NCI-H446 (cell line): Measurements from ENCODE around the gene GPA33.

ENCODE experiments used
- DNase-seq, 2 experiments: peaks; one replicate each; lab custom pipeline; 2025; lab: John Stamatoyannopoulos, UW

The GPA33 gene

DNA sequence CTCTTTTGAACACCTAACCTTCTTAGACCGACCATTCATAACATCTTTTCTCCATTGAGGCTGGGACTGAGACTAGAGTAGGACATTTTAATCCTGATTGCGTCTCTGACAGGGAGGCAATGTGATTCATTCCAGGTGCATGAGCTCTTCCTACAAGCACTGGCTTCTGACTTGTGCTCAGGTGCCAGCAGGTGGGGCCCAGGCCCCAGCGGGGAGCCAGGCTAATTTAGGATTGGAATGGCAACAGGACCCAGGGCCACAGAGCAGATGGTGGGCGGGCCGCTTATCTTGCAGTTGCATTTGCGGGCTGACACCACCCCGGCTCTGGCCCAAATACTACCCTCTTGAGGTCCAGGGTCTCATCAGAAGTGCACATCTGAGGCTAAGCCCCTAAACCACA, 4.1 kb downstream of the GPA33 start:
- DNase-seq: no peak

DNA sequence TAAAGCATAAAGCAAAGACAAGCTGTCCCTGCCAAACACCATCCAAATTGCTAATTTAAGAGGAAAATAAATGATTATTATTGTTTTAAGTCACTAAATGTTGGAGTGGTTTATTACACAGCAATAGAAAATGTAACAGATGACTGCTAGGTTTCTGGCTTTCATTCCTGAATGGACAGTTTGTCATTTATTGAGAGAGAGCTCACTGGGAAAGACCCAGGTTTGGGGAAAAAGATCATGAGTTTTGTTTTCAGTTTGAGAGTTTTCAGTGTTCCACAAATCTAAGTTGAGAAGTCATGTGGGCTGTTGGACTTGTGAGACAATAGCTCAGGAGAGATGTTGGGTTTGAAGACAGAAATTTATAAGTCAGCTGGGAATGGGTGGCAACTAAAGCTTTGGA, 5.4 kb downstream of the GPA33 start:
- no peak for DNase-seq

DNA sequence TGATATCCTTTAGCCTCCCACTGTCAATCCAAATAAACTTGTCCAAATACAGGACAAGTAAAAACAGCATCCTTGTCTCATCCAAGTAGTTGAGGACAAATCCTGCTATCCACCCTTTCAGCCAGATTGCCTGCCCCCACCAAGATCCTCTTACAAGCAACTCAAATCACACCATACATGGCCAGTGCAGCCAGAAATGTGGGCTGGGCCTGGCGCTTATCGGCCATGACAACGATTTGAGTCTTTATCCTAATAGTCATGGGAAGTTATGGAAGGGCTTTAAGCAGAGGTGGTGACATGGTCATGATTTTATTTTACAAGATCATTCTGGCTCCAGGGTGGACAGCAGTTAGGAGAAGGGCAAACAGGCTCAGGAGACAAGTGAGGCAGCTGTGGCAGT, 6.3 kb downstream of the GPA33 start:
- DNase-seq: no peak

DNA sequence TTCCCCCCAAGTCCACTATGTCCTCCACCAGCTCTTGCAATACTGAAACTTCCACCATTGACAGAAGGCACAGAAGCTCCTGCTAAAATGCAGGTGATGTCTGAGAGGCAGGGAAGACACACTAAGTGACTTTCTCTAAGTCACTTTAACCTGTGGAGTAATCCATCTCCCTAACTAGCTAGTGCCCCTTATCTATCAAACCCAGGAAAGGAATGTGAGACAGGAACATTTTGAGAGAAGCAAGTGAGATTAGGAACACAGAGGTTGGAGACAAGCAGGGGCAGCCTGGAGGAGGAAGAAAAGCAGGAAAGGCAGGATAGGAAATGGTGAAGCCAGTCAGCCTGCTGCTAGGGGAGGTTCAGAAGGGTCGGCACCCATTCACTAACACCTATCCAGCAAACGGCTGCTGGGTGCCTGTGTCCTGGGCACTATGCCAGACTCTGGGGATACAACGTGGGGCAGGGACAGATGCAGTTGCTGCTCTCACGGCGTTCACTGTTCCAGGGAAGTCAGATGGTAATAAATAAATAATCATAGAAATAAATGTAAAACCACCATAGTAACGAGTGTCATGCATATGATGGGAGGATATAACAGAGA, 7.0 kb downstream of the GPA33 start:
- DNase-seq: no peak

DNA sequence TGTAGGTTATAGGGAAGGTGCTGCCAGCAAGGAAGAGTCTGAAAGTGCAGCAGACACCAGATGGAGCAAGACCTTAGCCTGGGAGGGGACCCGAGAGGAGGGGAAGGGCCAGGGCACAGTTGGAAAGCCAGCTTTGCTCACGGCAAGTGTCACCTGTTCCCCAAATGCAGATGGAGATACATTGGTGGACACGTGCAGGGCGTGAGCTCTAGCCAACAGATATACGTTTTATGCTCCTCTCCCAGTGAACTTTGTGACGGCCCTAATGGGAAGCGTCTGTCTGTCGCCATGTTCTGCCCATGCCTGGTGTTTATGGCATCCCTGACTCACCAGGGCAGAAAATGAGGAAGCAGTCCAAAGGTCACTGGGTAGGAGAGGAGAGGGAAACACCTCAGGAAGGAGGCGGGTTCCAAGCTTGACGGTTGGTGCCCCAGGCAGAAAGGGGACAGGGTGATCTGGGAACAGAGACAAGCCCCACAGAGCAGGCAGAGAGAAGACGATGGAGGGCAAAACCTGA, 7.6 kb downstream of the GPA33 start:
- no peak for DNase-seq

DNA sequence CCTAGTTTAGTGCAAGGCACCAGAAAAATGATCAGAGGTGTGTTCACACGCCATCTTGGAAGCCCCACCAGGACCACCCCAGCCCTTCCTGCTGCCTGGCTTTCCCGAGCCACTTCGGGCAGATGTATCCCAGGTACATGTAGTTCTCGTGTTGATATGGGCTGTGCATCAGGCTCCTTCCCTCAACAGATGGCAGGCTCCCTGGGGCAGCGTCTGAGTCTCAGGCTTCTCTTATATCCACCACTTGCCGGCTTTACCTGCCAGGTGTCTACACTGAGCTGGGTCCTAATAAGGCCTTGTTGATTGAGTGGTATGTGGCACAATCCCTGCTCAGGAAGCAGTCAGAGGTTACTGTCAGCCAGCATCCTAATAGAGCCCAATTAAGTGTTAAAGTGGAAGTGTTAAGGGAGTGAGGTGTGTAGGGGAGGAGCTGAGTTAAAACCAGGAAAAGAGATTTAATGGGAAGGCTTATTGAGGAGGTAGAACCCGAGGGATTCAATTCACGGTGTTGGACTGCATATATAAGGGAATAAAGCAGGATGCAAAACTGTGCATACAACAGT, 8.5 kb downstream of the GPA33 start:
- DNase-seq: no peak

DNA sequence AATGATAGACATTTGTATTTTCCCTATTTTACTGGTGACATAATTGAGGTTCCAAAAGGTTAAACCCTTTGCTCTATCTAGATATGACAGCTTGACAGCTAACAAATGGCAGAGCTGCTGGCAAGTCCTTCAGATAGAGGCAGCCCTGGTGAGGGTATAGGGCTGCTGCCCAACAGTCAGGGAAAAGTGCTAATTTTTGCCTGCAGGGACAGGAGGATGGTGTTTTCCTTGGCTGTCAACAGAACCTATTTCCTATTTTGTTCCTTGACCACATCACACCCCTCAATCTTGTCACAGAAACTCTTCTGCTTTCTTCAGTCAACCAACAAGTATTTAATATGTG, 12.3 kb downstream of the GPA33 start:
- no peak for DNase-seq

DNA sequence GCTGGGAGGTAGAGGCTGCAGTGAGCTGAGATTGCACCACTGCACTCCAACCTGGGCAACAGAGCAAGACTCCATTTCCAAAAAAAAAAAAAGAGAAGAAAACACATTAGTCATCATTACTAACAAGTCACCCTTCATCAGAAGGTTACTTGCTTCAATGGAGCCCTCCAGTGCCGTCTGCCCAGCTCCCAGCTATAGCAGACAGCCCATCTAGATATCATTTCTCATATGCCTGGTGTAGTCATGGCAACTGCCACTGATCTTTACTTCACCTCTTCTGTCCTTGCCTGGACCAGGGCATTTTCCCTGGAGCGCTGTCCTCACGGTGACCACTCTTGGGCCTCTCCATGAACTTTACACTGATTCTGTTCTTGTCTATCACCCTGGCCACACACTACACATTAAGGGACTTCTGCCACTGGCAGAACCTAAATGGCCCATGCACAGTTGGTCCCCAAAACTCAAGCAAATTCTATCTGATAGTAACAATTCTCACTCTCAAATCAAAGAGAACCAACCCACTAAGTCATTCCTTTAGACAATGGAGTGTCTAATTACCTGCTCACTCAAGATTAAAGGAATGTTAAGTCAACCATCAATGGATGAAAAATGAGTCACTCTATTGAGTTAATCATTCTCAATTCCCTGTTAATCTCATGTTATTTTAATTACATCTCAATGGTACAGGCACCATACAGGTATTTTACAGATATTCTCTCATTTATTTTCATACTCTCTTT, 12.9 kb downstream of the GPA33 start:
- DNase-seq: no peak

DNA sequence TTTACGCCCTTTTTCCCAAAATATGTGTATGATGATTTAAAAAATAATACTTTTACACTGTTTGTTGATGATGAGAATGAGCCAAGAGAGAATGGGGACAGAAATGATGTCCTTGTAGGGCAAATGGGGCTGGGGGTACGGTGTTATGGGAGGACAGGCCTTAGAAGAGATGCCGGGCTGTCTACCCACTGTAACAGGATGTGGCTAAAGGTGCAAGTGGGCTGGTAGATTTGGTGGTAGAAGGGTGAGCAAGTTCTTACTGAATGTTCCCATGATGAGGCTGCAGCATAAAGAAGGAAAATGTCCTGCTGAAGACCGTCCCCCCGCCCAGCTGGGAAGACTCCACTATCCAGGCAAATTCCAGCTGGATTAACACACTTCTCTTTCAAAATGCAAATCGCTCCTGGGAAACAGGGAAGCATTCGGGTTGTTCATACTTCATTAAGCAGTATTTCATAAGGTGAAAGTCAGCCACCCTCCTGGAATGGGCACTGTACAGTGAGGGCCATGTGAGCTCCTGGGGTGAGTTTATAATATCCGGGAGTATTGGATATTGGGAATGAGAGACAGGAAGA, 14.0 kb downstream of the GPA33 start:
- DNase-seq: no peak

DNA sequence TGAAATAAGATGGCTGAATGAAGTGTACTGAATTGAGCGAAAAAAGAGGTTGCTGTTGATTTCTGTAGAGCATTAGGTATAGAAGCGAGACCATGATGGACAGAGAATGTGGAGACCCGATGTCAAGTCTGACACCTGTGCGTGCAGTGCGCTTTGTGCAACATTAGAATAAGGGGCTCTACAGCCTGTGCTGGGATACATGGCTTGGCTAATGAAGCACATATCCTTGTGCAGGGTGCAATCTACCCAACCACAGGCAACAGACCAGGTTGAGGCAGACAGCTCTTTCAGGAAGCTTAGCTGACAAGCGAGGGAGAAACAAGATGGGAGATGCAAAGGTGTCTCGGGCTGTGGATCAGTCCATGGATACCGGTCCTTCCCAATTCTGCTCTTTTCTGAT, 18.9 kb downstream of the GPA33 start:
- DNase-seq: no peak

DNA sequence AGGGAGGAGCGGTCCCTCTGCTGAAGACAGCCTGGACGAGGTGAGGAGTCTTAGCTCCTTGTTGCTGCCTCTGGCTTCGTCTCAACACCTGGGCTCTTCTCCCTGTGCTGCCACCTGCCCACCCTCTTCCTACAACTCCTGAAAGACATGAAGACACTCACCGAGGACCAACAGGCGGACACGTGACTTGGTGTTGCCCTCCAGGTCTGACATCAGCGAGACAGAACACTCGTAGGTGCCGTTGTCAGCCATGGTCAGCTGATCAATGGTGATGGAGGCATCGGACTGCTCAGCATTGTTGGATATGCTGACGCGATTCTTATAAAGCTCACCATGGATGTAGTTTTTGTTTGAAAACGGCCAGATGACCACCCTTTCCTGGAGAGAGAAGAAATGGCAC, 21.4 kb downstream of the GPA33 start:
- no peak for DNase-seq

DNA sequence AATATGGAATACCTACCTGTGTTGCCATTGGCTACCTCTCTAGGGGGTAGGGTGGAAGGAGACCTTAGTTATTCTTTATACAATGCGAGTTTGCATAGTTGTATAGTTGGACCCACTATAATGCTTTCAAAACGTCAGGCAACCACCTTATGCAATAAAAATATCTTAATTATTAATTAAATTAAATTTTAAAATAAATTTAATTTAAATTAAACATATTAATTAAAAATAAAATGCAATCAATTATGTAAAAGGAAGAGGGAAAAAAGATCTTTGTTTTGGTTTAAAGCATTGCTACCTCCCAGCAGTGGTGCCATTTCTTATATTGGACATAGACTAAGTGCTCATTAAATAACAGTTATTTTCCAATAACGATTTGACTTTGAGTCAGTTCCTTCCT, 22.3 kb downstream of the GPA33 start:
- DNase-seq: no peak

DNA sequence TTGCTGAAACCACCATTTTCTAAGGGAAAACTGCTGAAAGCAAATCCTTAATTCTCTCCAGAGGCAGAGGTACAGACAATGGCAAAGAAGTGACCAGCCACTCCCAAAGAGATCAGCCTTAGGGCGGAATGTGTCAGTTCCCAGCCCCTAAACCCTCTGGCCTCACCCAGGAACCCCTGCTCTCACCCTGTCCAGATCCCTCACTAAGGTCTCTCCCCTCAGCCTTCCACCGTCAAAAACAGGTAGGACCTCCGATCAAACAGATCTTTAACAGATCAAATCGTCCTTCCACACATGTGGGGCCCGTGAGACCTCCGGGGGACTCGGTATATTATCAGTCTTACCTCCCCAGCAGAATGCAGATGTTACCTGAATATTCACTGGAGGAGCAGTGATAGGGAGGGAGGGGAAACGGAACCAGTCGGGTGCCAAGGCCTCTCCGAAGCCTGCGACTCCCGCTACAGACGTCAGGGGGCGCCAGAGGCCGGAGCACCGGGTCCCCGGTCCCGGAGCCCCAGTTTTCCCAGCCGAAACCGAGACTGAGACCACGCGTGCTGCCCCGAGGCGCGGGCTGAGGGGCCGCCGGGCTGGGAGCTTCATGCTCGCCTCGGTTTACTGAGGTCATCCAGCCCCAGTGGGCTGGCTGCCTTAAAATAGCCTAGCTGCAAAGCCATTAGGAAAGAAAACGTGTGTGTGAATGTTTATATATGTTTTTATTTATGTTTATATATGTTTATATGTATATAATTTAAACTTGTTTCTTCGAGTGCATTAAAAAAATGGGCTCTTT, 23.6 kb downstream of the GPA33 start:
- DNase-seq: peak; percentile 70 to 89

DNA sequence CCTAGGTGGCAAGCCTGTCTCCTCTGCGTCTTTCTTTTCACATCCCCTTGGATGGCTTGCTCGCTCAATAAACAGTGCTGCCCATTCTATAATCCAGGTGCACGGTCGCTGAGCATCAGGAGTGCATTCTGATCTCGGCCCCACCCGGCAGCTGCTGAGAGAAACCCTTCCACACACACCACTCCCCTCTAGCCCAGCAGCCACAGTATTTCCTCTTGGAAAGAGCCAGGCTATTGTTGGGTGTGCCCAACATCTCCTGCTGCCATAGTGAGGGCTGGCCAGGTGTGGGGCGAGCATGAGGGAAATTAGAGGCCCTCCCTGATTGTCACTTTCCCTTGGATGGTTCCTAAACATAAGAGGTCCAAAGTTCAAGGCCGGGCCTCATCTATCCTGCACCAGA, 24.7 kb downstream of the GPA33 start:
- no peak for DNase-seq

DNA sequence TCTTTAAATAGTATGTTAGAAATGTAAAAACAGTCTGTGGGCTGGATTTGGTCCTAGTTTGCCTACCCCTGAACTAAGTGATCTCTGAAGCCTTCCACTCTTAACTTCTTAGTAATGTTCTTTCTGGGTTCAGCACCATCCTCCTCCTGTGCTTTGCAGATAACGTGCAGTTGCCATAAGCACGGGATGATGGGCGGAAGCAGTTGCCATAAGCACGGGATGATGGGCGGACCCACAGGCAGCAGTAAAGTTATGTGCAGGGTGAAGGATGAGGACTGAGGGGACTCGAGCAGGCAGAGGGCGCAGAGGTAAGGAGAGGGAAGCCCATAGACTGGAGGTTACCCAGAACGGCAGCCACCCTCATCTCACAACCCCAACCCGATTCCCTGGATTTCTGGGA, 25.6 kb downstream of the GPA33 start:
- DNase-seq: no peak

DNA sequence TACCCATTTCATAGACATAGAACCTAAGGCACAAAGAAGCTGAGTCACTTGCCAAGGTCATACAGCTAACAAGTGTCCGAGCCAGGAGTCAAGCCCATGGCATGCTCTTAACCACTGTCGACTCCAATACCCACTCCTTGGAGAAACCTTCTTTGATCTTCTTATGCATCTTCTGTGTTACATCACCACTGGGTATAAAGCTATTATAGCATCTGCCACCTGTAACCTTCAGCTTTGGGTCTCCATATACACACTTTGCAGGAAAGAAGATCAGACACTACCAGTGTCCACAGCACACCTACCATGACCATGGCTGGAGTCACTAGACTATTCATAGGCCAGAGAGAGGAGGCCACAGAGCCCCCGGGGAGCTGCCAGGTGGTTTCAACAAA, 29.1 kb downstream of the GPA33 start:
- no peak for DNase-seq

DNA sequence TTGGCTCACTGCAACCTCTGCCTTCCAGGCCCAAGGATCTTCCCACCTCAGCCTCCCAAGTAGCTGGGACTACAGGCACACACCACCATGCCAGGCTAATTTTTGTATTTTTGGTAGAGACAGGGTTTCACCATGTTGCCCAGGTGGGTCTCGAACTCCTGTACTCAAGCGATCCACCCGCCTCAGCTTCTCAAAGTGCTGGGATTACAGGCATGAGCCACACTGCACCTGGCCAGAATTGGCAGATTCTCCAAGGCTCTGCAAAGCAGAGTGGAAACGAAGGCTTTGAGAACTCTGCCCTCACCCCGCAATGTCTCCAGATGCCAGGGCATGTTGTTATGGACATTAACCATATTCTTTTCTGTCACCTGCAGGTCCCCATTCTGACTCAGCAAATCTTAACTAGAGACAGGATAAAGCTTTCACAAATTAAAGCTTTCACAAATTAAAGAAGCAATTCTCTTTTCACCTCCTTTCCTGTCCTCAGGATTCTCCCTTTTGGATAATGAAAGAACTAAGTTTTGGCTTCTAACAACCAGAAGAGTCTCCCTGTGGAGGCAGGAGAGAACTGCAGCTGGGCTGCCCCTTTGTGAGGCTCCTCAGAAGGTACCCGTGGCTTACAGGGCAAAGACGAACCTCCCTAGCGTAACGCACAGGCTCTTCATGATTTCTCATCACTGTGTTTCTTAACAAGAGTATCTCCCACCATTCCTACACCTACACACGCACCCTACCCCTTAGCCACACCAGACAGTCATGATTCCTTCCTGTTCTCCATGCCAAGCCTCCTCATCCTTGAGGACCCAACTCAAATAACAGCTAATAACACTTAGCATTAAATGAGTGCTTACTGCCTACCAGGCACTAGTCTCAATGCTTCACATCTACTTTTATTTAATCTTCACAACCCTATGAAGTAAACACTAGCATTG, 29.8 kb downstream of the GPA33 start:
- no peak for DNase-seq

DNA sequence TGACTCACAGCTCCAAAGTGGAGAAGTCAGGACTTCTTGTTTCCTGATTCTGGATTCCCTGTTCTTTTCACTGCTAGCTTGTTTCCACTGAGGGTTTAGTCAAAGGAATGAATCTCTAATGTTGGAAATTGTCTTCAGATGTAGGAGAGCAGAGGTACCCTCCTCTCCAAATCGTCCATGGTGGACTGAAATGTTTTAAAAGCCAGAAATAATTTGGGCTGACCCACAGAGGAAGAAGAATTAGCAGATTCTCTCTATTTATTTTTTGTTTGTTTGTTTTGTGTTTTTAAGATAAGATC, 30.4 kb downstream of the GPA33 start:
- no peak for DNase-seq

DNA sequence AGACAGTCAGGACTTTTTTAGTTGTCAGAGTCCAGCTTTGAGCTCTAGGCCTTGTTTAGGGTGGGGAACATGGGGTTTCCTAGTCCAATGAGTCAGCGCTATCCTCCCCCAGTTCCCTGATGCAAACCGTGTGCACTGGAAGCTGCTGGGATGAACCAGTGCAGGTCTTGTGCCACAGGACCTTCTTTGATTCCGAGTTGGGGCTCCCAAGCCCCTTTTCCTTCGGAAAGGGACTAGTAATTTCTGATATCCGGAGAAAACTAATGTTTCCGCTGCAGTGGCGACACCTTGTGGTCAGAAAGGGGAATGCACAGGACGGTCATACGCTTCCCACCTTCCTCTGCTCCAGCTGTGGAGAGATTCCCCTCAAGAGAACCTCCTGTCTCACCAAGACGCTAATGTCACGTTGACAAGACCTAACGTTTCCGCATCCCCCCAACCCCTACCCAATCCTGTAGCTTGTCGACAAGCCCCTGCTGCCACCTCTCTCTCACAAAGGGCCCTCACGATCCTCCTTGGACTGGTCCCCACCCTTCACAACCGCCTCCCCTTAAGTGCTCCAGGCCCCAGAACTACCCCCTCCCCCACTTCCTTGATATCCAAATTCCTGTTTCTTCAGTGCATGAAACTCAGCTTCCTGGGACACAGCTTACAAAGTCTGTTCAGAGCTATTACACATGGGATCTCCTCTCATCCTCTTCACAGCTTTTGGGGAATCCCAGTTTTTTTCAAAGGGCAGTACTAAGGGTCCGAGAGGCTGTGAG, 30.9 kb downstream of the GPA33 start:
- peak; percentile 58 to 83 for DNase-seq

DNA sequence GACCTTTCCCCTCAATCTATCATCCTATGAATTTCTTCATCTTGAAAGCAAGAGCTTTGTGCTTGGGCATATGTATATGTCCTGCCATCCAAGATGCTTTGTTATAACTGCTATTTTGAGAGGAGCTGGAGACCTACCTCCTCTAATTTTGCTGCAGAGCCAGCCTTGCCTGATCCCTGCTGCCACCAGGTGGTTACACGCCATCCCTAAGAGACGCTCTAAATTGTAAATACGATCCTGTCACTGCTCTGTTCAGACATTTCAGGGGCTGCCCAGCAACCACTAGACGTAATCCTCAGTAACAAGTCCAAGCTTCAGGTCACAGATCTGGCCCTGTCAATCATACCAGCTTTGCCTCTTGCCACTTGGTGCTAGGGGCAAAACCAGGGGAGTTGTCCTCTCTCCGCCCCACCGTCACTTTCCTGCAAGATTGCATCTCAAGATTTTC, 32.9 kb downstream of the GPA33 start:
- peak; percentile 39 to 45 for DNase-seq
